ENCODE data around the gene ITGAL.

GRCh38 chr16:30494709-30495108 lies 22.2 kb downstream of the ITGAL start:
- no peak for TF ChIP-seq CTCF (IDR thresholded peaks at IDR 0.05)
- TF ChIP-seq POLR2A (IDR thresholded peaks at IDR 0.05): no peak

All from testis (tissue), 2 donors.